Measurements from ENCODE around the gene CDC14B. TPM values are rescaled to one million over a fixed set of nuclear protein-coding genes. Genes with fewer than 3 reads are reported as not detected.
"Not testable (repeated sequence)": the region's sequence is repeated elsewhere in the genome, so short reads cannot be mapped to it uniquely, and the experiment has no call there.

The CDC14B gene
- total RNA-seq, 6 experiments from 2014 or later, result 13.7 to 38.0 (median 25.7) TPM

- H3K4me1 ChIP-seq, result no peaks in the 10 kb centered on the region
- TF ChIP-seq POLR2A (IDR thresholded peaks at IDR 0.05) (no peak), CTCF (IDR thresholded peaks at IDR 0.05) (no peak)
- DNase-seq, result no peak
- no peaks in the 10 kb centered on the region for H3K27me3 ChIP-seq
- WGBS (ENCODE audit: insufficient coverage, low coverage, low lambda C conversion rate, missing lambda C conversion rate), result 94% methylated on average over 13 of the region's 13 CpGs
- H3K4me3 ChIP-seq, result no peak overlapping the region
- intact Hi-C loops (cut with DNase I), result no loop called here
- H3K36me3 ChIP-seq, result peaks cover 0 to 10% (median 0%) of the 10 kb centered on the region in 4 donors
- ATAC-seq, result no peak
- H3K9me3 ChIP-seq, result no peaks in the 10 kb centered on the region
- H3K27ac ChIP-seq, result no peak overlapping the region
These were observed 114.2 kb downstream of the CDC14B start for GRCh38 chr9:96505316-96505991.

DNA sequence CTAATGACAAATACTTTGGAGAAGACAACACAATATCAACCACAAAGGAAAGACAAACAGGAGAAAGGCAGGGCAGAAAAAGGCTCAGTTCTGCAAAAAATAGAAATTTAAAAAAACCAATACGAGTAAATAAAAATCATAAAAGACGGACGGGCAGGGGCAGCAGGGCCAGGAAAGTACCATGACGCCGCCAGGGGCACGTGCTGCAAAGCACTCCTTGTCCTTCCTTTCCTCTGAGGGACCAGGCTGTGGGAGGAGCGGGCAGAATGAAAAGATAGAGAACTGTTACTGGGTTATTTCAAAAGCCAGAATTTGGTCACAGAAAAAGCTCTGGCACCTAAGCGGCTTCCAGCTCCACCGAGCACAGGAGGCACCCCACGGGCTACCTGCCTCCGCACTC, 115.7 kb downstream of the CDC14B start:
- ATAC-seq, result no peak

GRCh38 chr9:96503374-96503748, 116.3 kb downstream of the CDC14B start:
- H3K4me1 ChIP-seq; H3K36me3 ChIP-seq; ATAC-seq; intact Hi-C loops (cut with DNase I); H3K4me3 ChIP-seq; DNase-seq; H3K9me3 ChIP-seq; H3K27ac ChIP-seq; H3K27me3 ChIP-seq: not testable (repeated sequence)

More for the DNA sequence above, 115.7 kb downstream of the CDC14B start:
- DNase-seq, result no peak
- Histone ChIP-seq H3K4me1 (no peaks in the 10 kb centered on the region), H3K27me3 (no peaks in the 10 kb centered on the region), H3K9me3 (no peaks in the 10 kb centered on the region), H3K4me3 (no peak overlapping the region), H3K27ac (no peak overlapping the region), H3K36me3 (no peaks in the 10 kb centered on the region)
- no peak for TF ChIP-seq POLR2A (IDR thresholded peaks at IDR 0.05)
- TF ChIP-seq CTCF (IDR thresholded peaks at IDR 0.05), result no peak
- WGBS (ENCODE audit: insufficient coverage, low coverage, low lambda C conversion rate, missing lambda C conversion rate), result 93% methylated on average over 10 of the region's 11 CpGs
- intact Hi-C loops (cut with DNase I), result no loop called here

DNA sequence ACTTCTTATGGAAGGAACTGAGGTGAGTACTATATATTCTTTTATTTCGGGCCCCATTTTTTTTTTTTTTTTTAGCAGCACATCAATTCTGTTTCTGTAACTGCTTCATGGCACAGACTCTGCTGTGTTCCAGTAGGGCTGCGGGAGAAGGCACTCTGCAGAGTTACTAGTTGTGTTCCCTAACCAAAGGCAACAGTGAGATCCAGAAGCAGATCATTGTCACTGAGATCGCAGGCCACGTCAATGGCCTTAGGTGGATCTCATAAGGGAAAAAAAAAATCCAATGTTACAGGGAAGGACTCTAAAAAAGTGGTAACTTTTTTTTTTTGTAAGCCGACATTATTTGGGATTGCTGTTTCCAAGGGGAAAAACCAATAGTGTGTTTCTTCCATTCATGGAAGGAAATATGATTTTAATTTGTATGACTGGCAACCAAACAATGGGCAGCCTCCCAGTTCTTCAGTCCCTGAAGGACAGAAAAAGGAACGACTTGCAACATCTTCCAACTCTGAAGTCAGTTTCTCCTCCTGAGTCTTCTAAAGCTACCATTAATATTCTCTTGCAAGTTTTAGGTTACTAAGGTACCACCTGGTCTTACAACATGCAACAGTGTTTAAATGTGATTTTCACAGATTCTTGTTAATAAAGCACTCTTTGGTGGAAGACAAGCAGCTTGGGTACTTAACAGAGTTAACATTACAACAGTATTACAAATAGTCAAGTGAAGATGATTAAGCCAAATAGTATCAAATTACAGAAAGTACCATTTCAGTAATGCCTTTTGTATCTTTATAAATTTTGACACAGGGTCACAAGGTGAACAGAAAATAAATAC, 116.9 kb downstream of the CDC14B start:
- Histone ChIP-seq H3K4me3 (no peak overlapping the region), H3K4me1 (no peaks in the 10 kb centered on the region), H3K9me3 (no peaks in the 10 kb centered on the region), H3K27me3 (no peaks in the 10 kb centered on the region), H3K36me3 (no peaks in the 10 kb centered on the region), H3K27ac (no peak overlapping the region)
- no peak for DNase-seq
- TF ChIP-seq POLR2A (IDR thresholded peaks at IDR 0.05) (no peak), CTCF (IDR thresholded peaks at IDR 0.05) (no peak)
- intact Hi-C loops (cut with DNase I), result no loop called here
- ATAC-seq, result no peak
- 91% methylated on average over 6 of the region's 6 CpGs for WGBS (ENCODE audit: insufficient coverage, low coverage, low lambda C conversion rate, missing lambda C conversion rate)
